IMR-90 (cell line): Measurements from ENCODE around the gene DLK2. TPM values are rescaled to one million over a fixed set of nuclear protein-coding genes. Genes with fewer than 3 reads are reported as not detected.

Experiments used
- ATAC-seq: fragments of 200-7000 bp; cut with Tn5 transposase; 2 replicates; pipeline ENCODE4 v1.9.1; 2020; ENCODE audit warnings: low read depth, mild to moderate bottlenecking, moderate library complexity
- BruUV-seq: library from RNA; stranded (reverse); fragments of 400-500 nt; replicated peaks from 2 replicates; lab custom pipeline; 2021; lab: Mats Ljungman, UMichigan
- CTCF ChIA-PET: fragments of 300-600 bp; formaldehyde crosslinking; extraction: SDS; loops from one replicate; lab custom pipeline; 2021; ENCODE audit warnings: antibody characterized with exemption; lab: Yijun Ruan, JAX
- POLR2A ChIA-PET: fragments of 300-600 bp; sonication (Branson Sonifier 250); formaldehyde crosslinking; loops from one replicate; lab custom pipeline; 2022; ENCODE audit warnings: antibody characterized with exemption; ENCODE audit not compliant: unreplicated experiment; lab: Charles Lee
- DNase-seq: peaks from one replicate; pipeline ENCODE4 v3.0.0; 2013
- H2AFZ ChIP-seq: replicated peaks from 2 replicates; pipeline ENCODE3; 2013; ENCODE audit warnings: low read length, mild to moderate bottlenecking; ENCODE audit not compliant: poor library complexity
- H2AK5ac ChIP-seq: 2 replicates; pipeline ENCODE4 v1.6.1; 2013; ENCODE audit warnings: low read depth, low read length, inconsistent platforms
- H2AK9ac ChIP-seq: replicated peaks from 2 replicates; pipeline ENCODE3; 2013; ENCODE audit warnings: mild to moderate bottlenecking, low read depth, low read length, moderate library complexity; ENCODE audit not compliant: poor library complexity
- H2BK120ac ChIP-seq: 2 replicates; pipeline ENCODE4 v1.6.1; 2013; ENCODE audit warnings: low read depth, low read length, inconsistent platforms
- H2BK15ac ChIP-seq: 3 replicates; pipeline ENCODE4 v1.6.1; 2013; ENCODE audit warnings: low read depth, low read length, inconsistent platforms
- H2BK20ac ChIP-seq: 2 replicates; pipeline ENCODE4 v1.6.1; 2013; ENCODE audit warnings: low read depth, mild to moderate bottlenecking, inconsistent platforms, low read length, moderate library complexity
- H2BK5ac ChIP-seq: 2 replicates; pipeline ENCODE4 v1.6.1; 2013; ENCODE audit warnings: mild to moderate bottlenecking, low read depth, low read length, inconsistent platforms; ENCODE audit not compliant: poor library complexity, severe bottlenecking
- H3K14ac ChIP-seq: replicated peaks from 2 replicates; pipeline ENCODE4 v1.6.1; 2013; ENCODE audit warnings: low read depth, low read length, inconsistent platforms
- H3K18ac ChIP-seq: 2 replicates; pipeline ENCODE4 v1.6.1; 2013; ENCODE audit warnings: low read depth, low read length, control low read depth
- H3K23ac ChIP-seq: 2 replicates; pipeline ENCODE4 v1.6.1; 2013; ENCODE audit warnings: low read depth, low read length, inconsistent platforms
- H3K27ac ChIP-seq: 2 replicates; pipeline ENCODE4 v1.5.1; 2013; ENCODE audit warnings: mild to moderate bottlenecking, control low read depth, low read length; ENCODE audit not compliant: insufficient read depth
- H3K27me3 ChIP-seq: 2 replicates; pipeline ENCODE4 v1.6.1; 2013; ENCODE audit warnings: low read length; ENCODE audit not compliant: control insufficient read depth, insufficient read depth
- H3K36me3 ChIP-seq: 2 replicates; pipeline ENCODE4 v1.6.1; 2013; ENCODE audit warnings: low read length, mixed read lengths; ENCODE audit not compliant: control insufficient read depth, insufficient read depth
- H3K4ac ChIP-seq: 2 replicates; pipeline ENCODE4 v1.6.1; 2013; ENCODE audit warnings: low read depth, low read length, inconsistent platforms
- H3K4me1 ChIP-seq: 2 replicates; pipeline ENCODE4 v1.6.1; 2013; ENCODE audit warnings: low read length, mixed read lengths; ENCODE audit not compliant: control insufficient read depth, insufficient read depth
- H3K4me2 ChIP-seq: 2 replicates; pipeline ENCODE4 v1.6.1; 2013; ENCODE audit warnings: low read depth, mild to moderate bottlenecking, control low read depth, low read length, moderate library complexity
- H3K4me3 ChIP-seq: 2 replicates; pipeline ENCODE4 v1.5.1; 2013; ENCODE audit warnings: low read depth, mild to moderate bottlenecking, control low read depth, low read length, moderate library complexity; ENCODE audit not compliant: insufficient read depth
- H3K56ac ChIP-seq: 2 replicates; pipeline ENCODE4 v1.6.1; 2013; ENCODE audit warnings: low read length, inconsistent platforms; ENCODE audit not compliant: insufficient read depth; ENCODE audit errors: extremely low read depth
- H3K79me1 ChIP-seq, 2 experiments: 2 replicates each; pipeline ENCODE4 v1.6.1; 2013; ENCODE audit warnings: low read length in 2 of 2, inconsistent platforms in 1 of 2, low read depth in 1 of 2
- H3K9ac ChIP-seq: 2 replicates; pipeline ENCODE4 v1.6.1; 2013; ENCODE audit warnings: low read depth, low read length, control low read depth
- H3K9me1 ChIP-seq: 2 replicates; pipeline ENCODE4 v1.6.1; 2013; ENCODE audit warnings: low read length, inconsistent platforms; ENCODE audit not compliant: insufficient read depth
- H3K9me3 ChIP-seq: 2 replicates; pipeline ENCODE4 v1.6.1; 2013; ENCODE audit warnings: low read length; ENCODE audit not compliant: control insufficient read depth, insufficient read depth
- H4K20me1 ChIP-seq: 2 replicates; pipeline ENCODE4 v1.6.1; 2013; ENCODE audit warnings: low read length, inconsistent platforms; ENCODE audit not compliant: insufficient read depth
- H4K5ac ChIP-seq: 2 replicates; pipeline ENCODE4 v1.6.1; 2013; ENCODE audit warnings: mild to moderate bottlenecking, low read depth, low read length, control low read depth
- H4K8ac ChIP-seq, 2 experiments: 2 replicates each; pipeline ENCODE4 v1.6.1; 2013; ENCODE audit warnings: low read depth in 2 of 2, low read length in 2 of 2, control low read depth in 1 of 2, inconsistent platforms in 1 of 2
- H4K91ac ChIP-seq: 2 replicates; pipeline ENCODE4 v1.6.1; 2013; ENCODE audit warnings: low read depth, low read length, inconsistent platforms; ENCODE audit not compliant: insufficient read depth
- BHLHE40 ChIP-seq: fragments of 150-350 bp; IDR thresholded peaks from 2 replicates; pipeline ENCODE4 v1.6.1; 2016; ENCODE audit warnings: mild to moderate bottlenecking, low read depth, low read length
- CEBPB ChIP-seq: IDR thresholded peaks from 2 replicates; pipeline ENCODE4 v1.6.1; 2012; ENCODE audit warnings: low read depth, low read length, improper control_type of control experiment
- CHD1 ChIP-seq: IDR thresholded peaks from 2 replicates; pipeline ENCODE4 v1.6.1; 2012; ENCODE audit warnings: low read depth, low read length, improper control_type of control experiment
- FOS ChIP-seq: fragments of 150-350 bp; IDR thresholded peaks from 2 replicates; pipeline ENCODE4 v1.6.1; 2016; ENCODE audit warnings: low read depth, low read length
- MAFK ChIP-seq: IDR thresholded peaks from 2 replicates; pipeline ENCODE4 v1.6.1; 2012; ENCODE audit warnings: low read depth, low read length, improper control_type of control experiment
- MAZ ChIP-seq: IDR thresholded peaks from 2 replicates; pipeline ENCODE4 v1.6.1; 2012; ENCODE audit warnings: low read depth, mild to moderate bottlenecking, low read length, improper control_type of control experiment, moderate library complexity, borderline replicate concordance
- MXI1 ChIP-seq: IDR thresholded peaks from 2 replicates; pipeline ENCODE4 v1.6.1; 2012; ENCODE audit warnings: low read depth, mild to moderate bottlenecking, low read length, moderate library complexity, borderline replicate concordance
- NFE2L2 ChIP-seq: fragments of 150-350 bp; IDR thresholded peaks from 2 replicates; pipeline ENCODE4 v1.6.1; 2016; ENCODE audit warnings: low read depth, mild to moderate bottlenecking, low read length
- POLR2A ChIP-seq: IDR thresholded peaks from 2 replicates; pipeline ENCODE4 v1.6.1; 2012; ENCODE audit warnings: mild to moderate bottlenecking, low read depth, low read length
- RAD21 ChIP-seq: IDR thresholded peaks from 2 replicates; pipeline ENCODE4 v1.6.1; 2012; ENCODE audit warnings: low read length, improper control_type of control experiment
- RCOR1 ChIP-seq: IDR thresholded peaks from 2 replicates; pipeline ENCODE4 v1.6.1; 2012; ENCODE audit warnings: mild to moderate bottlenecking, low read length, improper control_type of control experiment; ENCODE audit not compliant: insufficient replicate concordance
- RFX5 ChIP-seq: IDR thresholded peaks from 2 replicates; pipeline ENCODE4 v1.8.0; 2012; ENCODE audit warnings: low read depth, mild to moderate bottlenecking, low read length, moderate library complexity
- SMC3 ChIP-seq: fragments of 150-350 bp; IDR thresholded peaks from 2 replicates; pipeline ENCODE4 v1.6.1; 2016; ENCODE audit warnings: low read depth, mild to moderate bottlenecking, antibody characterized with exemption, low read length, moderate library complexity
- WGBS, 2 experiments: methylation state at CpG; one replicate each; pipeline versions ENCODE4 v1.1.5 to v1.1.7; 2013; ENCODE audit warnings: missing lambda C conversion rate in 2 of 2; ENCODE audit not compliant: insufficient read length in 1 of 2; ENCODE audit errors: extremely low coverage in 2 of 2; 5-methylcytosine and 5-hydroxymethylcytosine counted together
- dilution Hi-C: fragments of 300-500 bp; cut with HindIII; formaldehyde crosslinking; loops from one replicate; pipeline ENCODE4 v1.14.3; 2018; ENCODE audit warnings: low sequenced_read_pairs; ENCODE audit not compliant: unreplicated experiment
- in situ Hi-C: fragments of 300-500 bp; cut with MboI; formaldehyde crosslinking; loops from 3 replicates; pipeline ENCODE4 v1.14.3; 2019; ENCODE audit warnings: low sequenced_read_pairs, inconsistent platforms, mixed read lengths
- intact Hi-C: fragments of 100-400 bp; cut with micrococcal nuclease; formaldehyde crosslinking; loops from 2 replicates; pipeline ENCODE4 v1.10.0; 2022
- polyA plus RNA-seq, 3 experiments: library from polyadenylated mRNA; depleted of rRNA; stranded (reverse); fragments of >200 nt; gene quantifications; 2 replicates each; pipeline ENCODE4 v1.2.3, GENCODE V29; 2012; ENCODE audit warnings: low replicate concordance in 1 of 3
- total RNA-seq: library from RNA; depleted of rRNA; stranded (reverse); fragments of >200 nt; gene quantifications from 2 replicates; pipeline ENCODE4 v1.2.3, GENCODE V29; 2012
- TF ChIP-seq, protein P1 (sequence below): fragments of 150-350 bp; IDR thresholded peaks from 2 replicates; pipeline ENCODE4 v1.6.1; 2017; ENCODE audit warnings: mild to moderate bottlenecking, antibody characterized with exemption, low read length, low read depth
- TF ChIP-seq, protein P2 (sequence below): fragments of 150-350 bp; IDR thresholded peaks from 2 replicates; pipeline ENCODE4 v1.6.1; 2016; ENCODE audit warnings: low read depth, mild to moderate bottlenecking, low read length, moderate library complexity, borderline replicate concordance
- TF ChIP-seq, protein P3 (sequence below): conservative IDR thresholded peaks from 2 replicates; pipeline ENCODE4 v1.5.1; 2012; ENCODE audit warnings: mild to moderate bottlenecking, low read depth, low read length, improper control_type of control experiment

DLK2 gene
- total and polyA plus RNA-seq, 2 of the 4 experiments (the other 2 are of a cell fraction), result 0.90 to 2.8 TPM

DNA sequence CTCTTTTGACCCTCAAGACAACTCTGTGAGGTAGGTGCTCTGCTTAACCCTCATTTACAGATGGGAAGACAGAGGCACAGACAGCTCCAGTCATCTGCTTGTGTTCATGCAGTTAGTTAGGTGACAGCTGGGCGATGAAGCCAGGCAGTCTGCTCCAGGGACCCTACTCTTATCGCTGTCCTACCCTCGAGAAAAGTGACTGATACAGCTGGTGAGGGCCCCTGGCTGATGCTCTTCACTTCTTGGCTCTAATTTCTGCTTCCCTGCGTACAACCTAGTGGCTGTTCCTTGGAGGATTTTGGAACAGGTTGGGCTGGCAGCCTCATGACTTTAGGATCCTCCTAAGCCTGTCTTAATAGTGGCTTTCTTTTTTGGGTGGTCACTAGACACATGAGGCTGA, 12.9 kb upstream of the DLK2 start:
- H3K27me3 ChIP-seq, result peaks cover 22% of the 10 kb centered on the region
- no peak overlapping the region for H3K56ac ChIP-seq
- H3K9me1 ChIP-seq, result no peaks in the 10 kb centered on the region
- DNase-seq (no peak), ATAC-seq (no peak)
- no peak overlapping the region for H4K5ac ChIP-seq
- H2BK5ac ChIP-seq, result no peak overlapping the region
- no peak overlapping the region for H3K14ac ChIP-seq
- no peak overlapping the region for H3K23ac ChIP-seq
- H2BK120ac ChIP-seq, result no peak overlapping the region
- intact Hi-C loops, result no loop called here
- no CpG with 5 or more reads among the region's 4 CpGs for WGBS, 2 experiments
- ChIA-PET POLR2A (no interaction called here), CTCF (no interaction called here)
- no peaks in the 10 kb centered on the region for H4K20me1 ChIP-seq
- H3K9me3 ChIP-seq, result no peaks in the 10 kb centered on the region
- H3K79me1 ChIP-seq, result no peaks in the 10 kb centered on the region
- H2BK20ac ChIP-seq, result no peak overlapping the region
- no peak overlapping the region for H3K4me3 ChIP-seq
- H3K18ac ChIP-seq, result no peak overlapping the region
- no peak overlapping the region for H2AK5ac ChIP-seq
- BruUV-seq, result no TSS peak
- H3K4ac ChIP-seq, result no peak overlapping the region
- H2AFZ ChIP-seq, result no peak overlapping the region
- no peak overlapping the region for H2AK9ac ChIP-seq
- TF ChIP-seq CEBPB, result no peak
- no peak for TF ChIP-seq POLR2A
- no peak for TF ChIP-seq RCOR1
- TF ChIP-seq, protein P1, sequence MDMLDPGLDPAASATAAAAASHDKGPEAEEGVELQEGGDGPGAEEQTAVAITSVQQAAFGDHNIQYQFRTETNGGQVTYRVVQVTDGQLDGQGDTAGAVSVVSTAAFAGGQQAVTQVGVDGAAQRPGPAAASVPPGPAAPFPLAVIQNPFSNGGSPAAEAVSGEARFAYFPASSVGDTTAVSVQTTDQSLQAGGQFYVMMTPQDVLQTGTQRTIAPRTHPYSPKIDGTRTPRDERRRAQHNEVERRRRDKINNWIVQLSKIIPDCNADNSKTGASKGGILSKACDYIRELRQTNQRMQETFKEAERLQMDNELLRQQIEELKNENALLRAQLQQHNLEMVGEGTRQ, result no peak
- TF ChIP-seq, protein P2, sequence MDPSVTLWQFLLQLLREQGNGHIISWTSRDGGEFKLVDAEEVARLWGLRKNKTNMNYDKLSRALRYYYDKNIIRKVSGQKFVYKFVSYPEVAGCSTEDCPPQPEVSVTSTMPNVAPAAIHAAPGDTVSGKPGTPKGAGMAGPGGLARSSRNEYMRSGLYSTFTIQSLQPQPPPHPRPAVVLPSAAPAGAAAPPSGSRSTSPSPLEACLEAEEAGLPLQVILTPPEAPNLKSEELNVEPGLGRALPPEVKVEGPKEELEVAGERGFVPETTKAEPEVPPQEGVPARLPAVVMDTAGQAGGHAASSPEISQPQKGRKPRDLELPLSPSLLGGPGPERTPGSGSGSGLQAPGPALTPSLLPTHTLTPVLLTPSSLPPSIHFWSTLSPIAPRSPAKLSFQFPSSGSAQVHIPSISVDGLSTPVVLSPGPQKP, result no peak
- TF ChIP-seq MXI1, result no peak
- no peak for TF ChIP-seq BHLHE40
- TF ChIP-seq RFX5, result no peak
- TF ChIP-seq SMC3, result no peak
- TF ChIP-seq, protein P3, sequence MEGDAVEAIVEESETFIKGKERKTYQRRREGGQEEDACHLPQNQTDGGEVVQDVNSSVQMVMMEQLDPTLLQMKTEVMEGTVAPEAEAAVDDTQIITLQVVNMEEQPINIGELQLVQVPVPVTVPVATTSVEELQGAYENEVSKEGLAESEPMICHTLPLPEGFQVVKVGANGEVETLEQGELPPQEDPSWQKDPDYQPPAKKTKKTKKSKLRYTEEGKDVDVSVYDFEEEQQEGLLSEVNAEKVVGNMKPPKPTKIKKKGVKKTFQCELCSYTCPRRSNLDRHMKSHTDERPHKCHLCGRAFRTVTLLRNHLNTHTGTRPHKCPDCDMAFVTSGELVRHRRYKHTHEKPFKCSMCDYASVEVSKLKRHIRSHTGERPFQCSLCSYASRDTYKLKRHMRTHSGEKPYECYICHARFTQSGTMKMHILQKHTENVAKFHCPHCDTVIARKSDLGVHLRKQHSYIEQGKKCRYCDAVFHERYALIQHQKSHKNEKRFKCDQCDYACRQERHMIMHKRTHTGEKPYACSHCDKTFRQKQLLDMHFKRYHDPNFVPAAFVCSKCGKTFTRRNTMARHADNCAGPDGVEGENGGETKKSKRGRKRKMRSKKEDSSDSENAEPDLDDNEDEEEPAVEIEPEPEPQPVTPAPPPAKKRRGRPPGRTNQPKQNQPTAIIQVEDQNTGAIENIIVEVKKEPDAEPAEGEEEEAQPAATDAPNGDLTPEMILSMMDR, result no peak
- TF ChIP-seq MAFK, result no peak
- TF ChIP-seq CHD1, result no peak
- TF ChIP-seq NFE2L2, result no peak
- TF ChIP-seq MAZ, result no peak
- no peak for TF ChIP-seq RAD21
- TF ChIP-seq FOS, result no peak
- H4K8ac ChIP-seq, result no peak overlapping the region
- H3K36me3 ChIP-seq, result no peaks in the 10 kb centered on the region
- no peak overlapping the region for H3K4me2 ChIP-seq
- no peak overlapping the region for H3K9ac ChIP-seq
- no peaks in the 10 kb centered on the region for H3K4me1 ChIP-seq
- H2BK15ac ChIP-seq, result no peak overlapping the region
- dilution Hi-C loops, result no loop called here
- no peak overlapping the region for H4K91ac ChIP-seq
- in situ Hi-C loops, result no loop called here
- no peak overlapping the region for H3K27ac ChIP-seq
